Measurements from ENCODE around the gene RAF1. TPM values are rescaled to one million over a fixed set of nuclear protein-coding genes. Genes with fewer than 3 reads are reported as not detected.

The RAF1 gene
- total RNA-seq, 2 experiments from 2014 or later = 71.1 to 74.9 TPM

- ChIA-PET POLR2A (interaction anchor here (0.7 to 1.2 kb wide), 2 partner anchors 11 to 136 kb away, joined by 4 read pairs; no protein-coding TSS in a partner anchor), CTCF (no interaction called here)
- Mint-ChIP-seq H3K9me3 (no peaks in the 10 kb centered on the region), H3K4me1 (ENCODE audit: low read depth) (no peaks in the 10 kb centered on the region), H3K4me3 (no peak overlapping the region), H3K27me3 (no peaks in the 10 kb centered on the region), H3K27ac (no peak overlapping the region), H3K36me3 (ENCODE audit: low read depth) (no peaks in the 10 kb centered on the region)
- DNase-seq (no peak), ATAC-seq (no peak)
- TF ChIP-seq CTCF (IDR thresholded peaks at IDR 0.05) = no peak
- intact Hi-C loops (cut with micrococcal nuclease) = no loop called here
Observed at GRCh38 chr3:12671120-12671450, 7.2 kb upstream of the RAF1 start.

GRCh38 chr3:12670365-12671119 is 6.6 kb upstream of the RAF1 start:
- CTCF ChIA-PET = no interaction called here
- Mint-ChIP-seq H3K4me1 (ENCODE audit: low read depth) (no peaks in the 10 kb centered on the region), H3K27me3 (no peaks in the 10 kb centered on the region), H3K9me3 (no peaks in the 10 kb centered on the region), H3K27ac (no peak overlapping the region), H3K4me3 (no peak overlapping the region), H3K36me3 (ENCODE audit: low read depth) (no peaks in the 10 kb centered on the region)
- TF ChIP-seq CTCF (IDR thresholded peaks at IDR 0.05) = no peak
- POLR2A ChIA-PET = interaction anchor here (0.7 to 1.2 kb wide), 2 partner anchors 11 to 137 kb away, joined by 4 read pairs; no protein-coding TSS in a partner anchor
- intact Hi-C loops (cut with micrococcal nuclease) = no loop called here
- no peak for DNase-seq
- ATAC-seq = no peak

- TF ChIP-seq CTCF (IDR thresholded peaks at IDR 0.05) = no peak
- Mint-ChIP-seq H3K27ac (peak overlapping the region; percentile 90), H3K36me3 (ENCODE audit: low read depth) (peaks cover 5% of the 10 kb centered on the region), H3K4me3 (peak overlapping the region; percentile 85), H3K4me1 (ENCODE audit: low read depth) (peaks cover 34% of the 10 kb centered on the region), H3K27me3 (no peaks in the 10 kb centered on the region), H3K9me3 (no peaks in the 10 kb centered on the region)
- DNase-seq = peak; percentile 41
- ATAC-seq = peak; percentile 52
- CTCF ChIA-PET = interaction anchor here (1.0 to 1.1 kb wide), 2 partner anchors 16 to 36 kb away, joined by 3 read pairs; no protein-coding TSS in a partner anchor
- POLR2A ChIA-PET = interaction anchor here (0.5 to 2.8 kb wide), 13 partner anchors 12 to 177 kb away, joined by 3 to 20 read pairs (median 4); partner anchors contain the start of gene RPL32
- intact Hi-C loops (cut with micrococcal nuclease) = loop anchor here (5.0 kb wide), 1 partner anchor 51 kb away; no protein-coding TSS in a partner anchor
Observed at GRCh38 chr3:12663401-12663935, 449 bp downstream of the RAF1 start.

- Mint-ChIP-seq H3K4me1 (ENCODE audit: low read depth) (peaks cover 38% of the 10 kb centered on the region), H3K36me3 (ENCODE audit: low read depth) (peaks cover 5% of the 10 kb centered on the region)
- peak; percentile 12 for ATAC-seq
Observed at GRCh38 chr3:12662593-12663400, 1.1 kb downstream of the RAF1 start.

More at GRCh38 chr3:12662593-12663400, 1.1 kb downstream of the RAF1 start:
- Mint-ChIP-seq H3K27me3 (no peaks in the 10 kb centered on the region), H3K4me3 (peak overlapping the region; percentile 85), H3K9me3 (no peaks in the 10 kb centered on the region), H3K27ac (peak overlapping the region; percentile 90)
- intact Hi-C loops (cut with micrococcal nuclease) = loop anchor here (5.0 kb wide), 1 partner anchor 50 kb away; no protein-coding TSS in a partner anchor
- peak; percentile 45 for DNase-seq
- TF ChIP-seq CTCF (IDR thresholded peaks at IDR 0.05) = no peak
- CTCF ChIA-PET = interaction anchor here (0.8 to 1.5 kb wide), 5 partner anchors 11 to 179 kb away, joined by 3 to 4 read pairs (median 3); no protein-coding TSS in a partner anchor
- POLR2A ChIA-PET = interaction anchor here (0.5 to 2.8 kb wide), 11 partner anchors 12 to 178 kb away, joined by 3 to 20 read pairs (median 4); partner anchors contain the start of gene RPL32

Data from activated CD8-positive, alpha-beta T cell treated with anti-CD3 and anti-CD28 coated beads for 36 hours (primary cell).